ENCODE data around the gene CDON.
A peak's percentile ranks its signal among the peaks of the same experiment; 100 is the strongest.

Gene CDON

DNA sequence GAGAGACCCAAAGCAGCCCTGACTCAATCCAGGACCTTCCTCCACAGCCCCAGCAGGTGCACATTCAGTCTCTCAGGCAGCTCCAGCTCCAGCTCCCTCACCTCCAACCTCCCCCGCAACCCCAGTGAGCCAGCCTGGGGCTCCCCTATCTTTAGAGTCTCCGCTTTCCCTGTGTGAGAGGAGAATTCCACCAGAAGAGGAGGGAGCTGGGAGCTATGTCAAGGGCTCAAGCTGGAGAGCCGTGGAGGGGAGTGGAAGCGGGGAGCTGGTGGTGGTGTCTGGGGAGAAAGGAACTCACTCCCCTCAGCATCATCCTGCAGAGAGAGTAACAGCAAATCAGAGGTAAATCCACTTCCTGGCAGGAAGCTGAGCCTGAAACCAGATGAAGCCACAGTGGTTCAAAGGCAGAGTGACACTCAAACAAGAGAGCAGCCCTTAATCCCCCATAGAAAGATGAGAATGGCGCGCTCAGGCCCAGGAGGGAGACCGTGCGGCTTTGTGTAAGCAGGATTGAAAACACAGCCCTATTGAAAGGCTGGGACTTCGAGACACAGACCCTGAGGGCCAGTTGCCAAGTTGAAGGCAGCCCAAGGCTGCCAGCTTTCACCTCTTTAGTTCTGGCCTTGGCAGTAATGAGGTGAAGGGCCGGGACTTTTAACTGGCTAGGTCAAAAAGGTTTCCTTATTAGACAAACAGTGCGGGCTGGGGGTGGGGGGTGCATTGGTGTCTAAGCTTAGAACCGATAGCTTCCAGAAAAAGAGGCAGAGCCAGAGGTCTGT is 21.4 kb upstream of the CDON start:
- DNase-seq: peak; percentile 93

DNA sequence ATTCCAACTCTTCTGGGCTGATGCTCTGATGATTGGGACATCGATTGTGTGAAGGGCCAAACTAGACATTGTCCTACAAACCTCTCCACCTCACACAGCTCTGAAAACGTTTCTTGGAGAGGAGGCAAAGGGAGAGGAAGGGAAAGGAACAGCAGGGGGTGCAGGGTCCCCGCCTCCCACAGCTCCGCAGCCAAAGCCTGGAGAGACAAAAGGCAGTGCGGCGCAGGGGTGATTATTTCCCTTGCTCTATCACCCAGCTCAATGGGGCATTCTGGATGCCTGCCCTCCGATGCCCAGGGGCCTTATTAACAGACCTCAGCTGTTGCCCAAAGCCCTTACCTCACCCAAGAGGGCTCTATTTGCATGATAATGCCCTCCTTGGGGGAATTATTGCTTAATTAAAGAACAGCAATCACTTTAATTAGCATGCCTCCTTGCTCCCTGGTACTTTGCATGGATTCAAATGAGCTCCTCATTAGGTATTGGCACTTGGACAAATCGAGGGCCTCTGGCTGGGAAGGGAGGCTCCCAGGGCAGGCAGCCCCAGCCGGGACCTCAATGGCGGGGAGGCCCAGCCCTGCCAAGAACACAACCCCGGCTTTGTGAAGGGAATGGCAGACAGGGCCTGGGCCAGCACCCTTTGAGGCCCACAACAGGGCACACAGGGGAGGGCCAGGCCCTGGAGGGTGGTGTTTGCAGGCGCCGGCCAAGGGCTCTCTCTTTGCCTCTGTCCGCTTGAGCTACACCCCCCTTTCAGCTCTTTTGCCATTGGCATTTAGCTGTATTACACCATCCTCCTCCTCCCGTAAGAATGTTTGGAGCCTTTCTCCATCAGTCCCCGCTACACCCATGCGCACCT is 19.8 kb upstream of the CDON start:
- DNase-seq: peak; percentile 97

DNA sequence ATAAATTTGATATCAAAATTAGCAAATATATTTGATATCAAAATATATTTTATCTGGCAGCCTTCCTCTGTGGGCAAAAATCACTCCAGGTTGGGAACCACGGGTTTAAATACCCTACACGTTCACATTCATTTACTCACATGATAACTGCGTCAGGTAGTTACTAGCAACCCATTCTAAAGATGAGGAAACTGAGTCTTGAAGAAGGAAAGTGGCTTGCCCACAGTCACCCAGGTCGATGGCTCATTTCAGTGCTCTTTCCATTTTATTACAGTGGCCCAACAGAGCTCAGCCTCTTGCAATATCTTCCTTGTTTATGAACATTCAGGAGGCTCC is 19.2 kb upstream of the CDON start:
- no peak for DNase-seq

DNA sequence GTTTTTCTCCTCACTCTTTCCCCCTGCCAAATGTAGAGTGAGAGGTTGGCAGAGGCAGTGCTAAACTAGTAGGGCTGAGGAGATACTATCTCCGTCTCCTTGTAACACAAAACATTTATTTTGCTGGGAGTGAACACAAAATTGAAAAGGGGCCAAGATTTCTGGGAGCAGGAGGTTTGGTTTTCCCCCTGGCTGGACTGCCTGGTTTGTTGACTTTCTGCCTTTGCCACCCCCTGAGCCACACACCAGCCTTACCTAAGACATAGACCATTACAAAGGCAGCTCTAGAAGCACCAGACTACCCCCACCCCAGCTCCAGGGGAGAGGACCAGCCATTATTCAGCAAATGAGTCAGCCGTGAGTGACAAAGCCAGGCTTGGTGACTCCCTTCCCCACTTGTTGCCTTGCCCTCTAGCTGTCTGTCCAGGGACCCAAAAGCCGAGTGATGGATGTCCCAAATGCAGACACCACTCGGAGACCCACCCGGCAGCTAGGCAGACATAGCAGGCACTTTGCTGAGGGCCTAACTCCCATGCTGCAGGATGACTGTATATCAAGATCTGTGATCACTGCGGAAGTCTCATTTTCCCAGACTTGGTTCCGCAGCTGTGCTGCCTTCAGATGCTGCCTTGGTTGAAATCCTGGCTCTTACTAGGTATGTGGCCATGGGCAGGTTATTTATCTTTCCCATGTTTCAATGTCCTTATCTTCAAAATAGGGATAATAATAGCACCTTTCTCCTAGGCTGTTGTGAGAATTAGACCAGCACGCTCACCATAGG is 17.7 kb upstream of the CDON start:
- DNase-seq: peak; percentile 93

DNA sequence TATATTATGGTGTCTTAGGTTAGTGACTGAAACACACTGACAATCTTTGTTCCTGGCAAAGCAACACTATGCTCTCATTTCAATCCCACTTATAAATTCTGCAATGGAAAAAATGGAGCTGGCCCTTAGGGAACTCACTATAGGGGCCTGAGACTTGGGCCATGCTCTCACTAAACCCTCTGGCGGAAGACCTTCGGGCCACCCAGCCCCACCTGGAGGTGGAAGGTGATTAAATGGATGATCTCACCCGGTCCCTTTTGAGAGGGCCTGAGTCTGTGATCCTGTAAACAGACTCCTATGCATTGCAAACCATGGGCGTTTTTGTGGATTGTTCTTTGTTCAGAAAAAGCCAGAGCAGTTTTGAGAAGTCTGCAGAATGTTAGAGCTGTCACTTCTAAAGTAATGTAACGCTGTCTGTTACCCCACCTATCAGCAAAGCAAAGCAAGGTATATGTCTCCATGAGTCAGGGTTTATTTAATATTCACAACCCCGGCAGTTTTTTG is 17.0 kb upstream of the CDON start:
- DNase-seq: peak; percentile 79

DNA sequence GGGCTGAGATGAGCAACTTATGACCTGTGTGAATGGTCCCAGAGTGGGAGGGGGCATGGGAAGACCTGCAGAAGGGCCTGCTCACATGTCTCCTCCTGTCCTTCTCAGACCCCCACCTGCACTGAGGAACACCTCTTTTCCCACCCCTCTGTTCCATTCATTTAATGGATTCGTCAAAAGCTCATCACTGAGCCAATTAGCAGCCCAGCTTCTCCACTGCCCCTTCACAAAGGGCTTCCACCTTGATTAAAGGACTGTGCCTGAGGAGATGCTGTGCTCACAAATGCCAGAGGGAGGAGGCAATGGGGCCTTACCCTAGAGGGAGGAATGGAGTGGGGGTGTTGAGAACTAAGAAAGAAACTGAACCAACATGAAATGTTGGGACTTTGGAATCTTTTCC is 14.0 kb upstream of the CDON start:
- no peak for DNase-seq

DNA sequence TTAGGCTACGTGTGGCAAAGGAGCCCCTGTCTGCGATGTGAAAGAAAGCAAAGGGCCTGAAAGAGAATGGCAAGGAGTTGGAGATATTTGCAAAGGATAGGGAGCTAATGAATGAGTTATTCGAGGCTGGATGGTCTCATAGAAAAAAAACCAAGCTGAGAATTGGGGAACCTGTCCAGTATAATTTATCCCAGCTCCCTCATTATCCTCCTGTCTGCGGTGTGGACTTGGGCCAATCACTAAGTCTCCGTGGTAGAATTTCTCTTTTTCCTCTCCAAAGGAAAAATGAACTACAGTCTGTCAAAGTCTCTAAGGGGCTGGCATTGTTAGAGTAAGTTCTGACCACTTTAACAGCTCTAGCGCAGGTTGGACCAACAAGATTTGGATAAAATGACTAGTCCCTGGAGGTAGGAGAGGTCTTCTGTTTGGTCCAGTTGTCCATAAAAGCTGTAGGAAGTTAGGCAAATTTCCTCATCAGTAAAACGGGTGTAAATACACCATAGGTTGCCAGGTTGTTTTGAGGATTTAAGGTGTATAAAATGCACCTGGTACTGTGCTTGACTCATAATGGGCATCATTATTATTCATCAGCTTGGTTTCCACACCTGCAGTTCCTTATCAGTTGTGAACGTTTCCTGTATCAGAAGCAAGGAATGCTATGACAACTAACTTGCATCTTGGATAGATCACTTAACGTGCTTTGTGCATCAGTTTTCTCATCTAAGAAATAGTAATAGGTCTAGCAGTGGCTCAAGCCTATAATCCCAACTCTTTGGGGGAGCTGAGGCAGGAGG is 10.3 kb upstream of the CDON start:
- no peak for DNase-seq

DNA sequence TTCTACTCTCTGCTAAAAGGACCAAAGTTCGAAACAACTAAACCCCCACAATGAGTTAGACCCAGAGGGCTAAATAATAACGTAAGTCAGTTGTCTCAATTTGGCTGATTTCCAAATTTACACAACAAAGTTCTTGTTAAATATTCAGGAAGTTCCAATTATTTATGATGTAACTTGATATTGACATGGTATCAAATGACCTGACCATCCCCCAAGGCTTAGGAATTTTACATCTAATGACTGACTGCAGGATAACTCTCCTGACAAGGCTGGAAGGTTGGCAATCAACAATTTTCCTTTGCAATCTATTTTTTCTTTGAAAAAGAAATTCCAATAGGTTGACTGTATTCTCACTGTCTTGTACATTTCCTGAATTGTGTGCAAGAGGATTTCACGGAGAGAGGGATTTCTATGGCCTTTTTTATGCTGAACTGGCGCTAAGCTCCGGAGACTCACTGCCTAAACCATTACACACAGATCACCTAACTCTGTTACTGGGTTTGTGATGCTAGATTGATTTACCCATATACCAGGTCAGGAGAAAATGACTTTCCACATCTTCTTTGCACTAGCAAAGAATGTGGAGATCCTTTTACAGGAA is 9.6 kb upstream of the CDON start:
- DNase-seq: no peak

DNA sequence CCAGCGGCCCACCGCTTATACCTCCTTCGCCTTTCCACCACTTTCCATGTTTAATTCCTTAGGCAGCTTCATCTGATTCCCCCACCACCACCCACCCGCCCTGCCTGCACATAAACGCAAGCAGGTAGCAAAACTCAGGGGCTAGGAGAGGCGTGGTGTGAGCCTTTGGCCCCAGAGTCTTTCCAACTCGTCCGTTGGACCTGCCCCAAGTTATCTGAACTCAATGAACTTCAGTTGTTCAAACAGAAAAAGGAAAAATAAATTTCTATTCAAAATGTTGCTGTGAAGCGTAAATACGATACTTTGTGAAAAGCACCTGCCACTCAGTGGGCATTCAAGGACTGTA is 814 bp upstream of the CDON start:
- no peak for DNase-seq

DNA sequence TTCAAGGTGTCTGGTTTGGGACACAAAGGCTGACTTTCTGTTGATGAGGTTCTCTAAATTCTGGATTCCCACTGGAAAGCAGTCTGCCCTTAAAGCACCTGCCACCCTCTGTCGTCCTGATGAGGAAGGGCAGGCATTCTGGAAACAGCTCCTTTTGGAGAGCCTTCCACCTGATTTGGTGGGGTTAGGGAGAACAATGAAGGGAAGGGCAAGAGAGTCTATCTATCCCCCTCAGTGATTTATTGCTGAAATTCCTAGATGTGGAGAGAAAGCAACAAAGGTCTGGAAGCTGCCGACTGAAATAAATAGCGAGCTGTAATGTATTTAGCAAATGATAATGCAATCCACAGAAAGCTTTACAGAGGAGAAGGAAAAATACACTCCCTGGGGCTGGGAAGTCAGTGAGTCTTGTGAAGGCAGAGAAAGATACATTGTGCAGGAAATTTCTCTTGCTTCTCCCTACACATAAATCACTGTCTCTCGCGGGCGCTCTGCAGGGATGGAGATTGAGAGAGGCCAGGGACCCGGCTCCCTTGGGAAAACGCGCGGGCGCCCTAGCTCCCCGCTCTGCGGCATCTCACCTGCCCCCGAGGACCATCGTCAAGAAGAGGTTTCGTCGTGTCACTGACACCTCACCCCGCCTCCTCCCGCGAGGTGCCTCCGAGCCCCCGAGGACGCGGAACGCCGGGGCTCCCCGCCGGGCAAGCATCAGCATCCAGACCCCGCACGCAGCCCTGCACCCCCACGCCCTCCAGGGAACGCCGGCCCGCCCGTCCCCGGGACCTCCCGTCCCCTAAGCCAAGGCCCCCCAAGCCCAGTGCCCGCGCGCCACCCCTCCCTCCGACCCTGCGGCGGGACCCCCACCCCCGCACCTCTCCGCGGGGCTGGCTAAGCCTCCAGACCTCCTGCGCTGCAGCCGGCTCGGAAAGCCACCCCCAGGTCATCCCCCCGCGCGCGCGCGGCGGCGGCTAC is 673 bp downstream of the CDON start:
- peak; percentile 82 for DNase-seq

DNA sequence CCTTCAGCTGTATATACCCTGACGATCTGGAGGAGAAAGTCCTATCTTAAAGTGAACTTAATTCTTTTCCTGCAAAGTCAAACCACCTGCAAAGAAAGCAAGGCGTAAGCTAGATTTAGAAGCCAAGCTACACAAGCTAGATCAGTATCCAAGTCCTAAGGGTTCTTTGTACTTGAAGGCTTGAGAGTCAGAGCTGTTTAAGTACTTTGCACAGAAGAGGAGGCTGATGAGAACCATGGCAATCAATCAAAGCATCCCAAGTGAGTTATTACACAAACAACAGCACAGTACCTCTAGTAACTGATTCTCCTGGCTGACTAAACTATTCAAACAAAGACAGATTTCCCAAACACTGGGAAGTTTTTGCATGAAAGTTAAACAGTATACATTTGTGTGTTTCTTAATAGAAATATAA is 1.9 kb downstream of the CDON start:
- no peak for DNase-seq

DNA sequence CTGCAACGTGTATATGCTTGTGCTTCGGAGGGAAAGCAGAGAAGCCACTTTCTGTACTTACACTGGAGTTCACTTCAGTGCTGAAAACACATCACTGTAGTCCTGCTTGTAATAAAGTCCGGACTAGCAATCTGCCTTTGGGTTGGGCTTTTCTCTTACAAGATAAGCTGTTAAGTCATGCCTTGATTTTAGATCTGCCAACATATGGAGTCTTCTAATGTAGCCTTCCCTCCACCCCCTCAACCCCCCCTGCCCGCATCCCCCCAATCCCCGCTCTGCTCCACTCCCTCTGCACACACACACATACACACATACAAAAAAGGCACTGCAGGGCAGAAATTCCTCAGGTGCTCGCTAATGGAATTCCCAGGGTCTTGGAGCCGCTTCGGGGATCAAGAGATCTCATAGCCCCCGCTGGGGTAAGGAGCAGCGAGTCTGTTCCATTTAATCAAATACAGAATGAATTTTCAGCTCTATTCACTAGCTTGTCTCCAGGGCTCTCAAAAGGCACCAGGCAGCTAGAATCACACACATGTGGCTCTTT is 3.4 kb downstream of the CDON start:
- no peak for DNase-seq

DNA sequence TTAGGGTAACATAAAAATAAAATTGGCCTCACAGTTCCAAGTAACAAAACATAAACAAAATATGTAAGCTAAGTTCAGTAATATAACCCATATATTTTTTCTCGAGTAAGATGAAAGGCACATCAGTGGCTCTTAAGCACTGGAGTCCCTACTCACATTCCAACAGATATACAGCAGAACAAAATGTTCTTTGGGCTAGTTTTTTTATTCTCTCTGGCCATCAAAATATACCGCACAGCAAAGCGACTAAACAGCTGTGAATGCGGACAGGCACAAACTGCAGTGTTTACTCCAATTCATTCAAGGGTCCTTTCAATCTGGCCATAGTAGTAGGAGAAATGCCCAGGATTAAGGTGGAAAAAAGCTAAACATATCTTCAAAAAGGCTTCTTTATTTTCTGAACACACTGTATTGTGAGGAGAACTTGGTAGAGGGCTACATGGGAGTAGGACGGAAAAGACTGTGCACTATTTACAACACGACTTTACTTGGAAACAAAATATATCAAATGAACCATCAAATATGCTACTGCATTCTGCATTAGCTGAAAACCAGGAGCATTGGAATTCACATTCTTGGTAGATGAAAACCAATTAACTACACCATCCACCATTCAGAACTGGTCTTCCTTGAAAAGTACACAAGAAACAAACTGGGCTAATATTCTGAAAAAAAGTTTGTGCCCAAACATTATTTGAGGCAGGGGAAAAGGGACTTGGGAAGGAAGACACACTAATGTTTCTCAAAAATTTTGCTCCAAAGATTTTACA is 4.4 kb downstream of the CDON start:
- no peak for DNase-seq

DNA sequence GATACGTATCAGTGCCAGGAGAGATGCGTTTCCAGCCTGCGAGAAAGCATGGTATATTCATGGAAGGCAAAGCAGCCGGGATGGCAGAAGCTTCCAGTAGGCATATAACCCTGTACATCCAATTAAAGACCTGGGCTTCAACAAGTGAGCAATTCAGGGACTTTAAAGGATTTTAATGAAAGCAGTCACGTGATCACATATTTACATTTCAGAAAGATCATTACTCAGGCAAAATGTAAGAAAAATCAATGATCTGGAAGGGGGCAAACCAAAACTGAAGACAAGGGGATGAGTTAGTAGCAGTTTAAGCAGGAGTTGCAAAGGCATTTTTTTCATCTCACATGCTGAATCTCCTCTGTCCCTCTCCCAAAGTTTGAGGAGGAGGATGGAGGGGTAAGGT is 7.8 kb downstream of the CDON start:
- DNase-seq: no peak

DNA sequence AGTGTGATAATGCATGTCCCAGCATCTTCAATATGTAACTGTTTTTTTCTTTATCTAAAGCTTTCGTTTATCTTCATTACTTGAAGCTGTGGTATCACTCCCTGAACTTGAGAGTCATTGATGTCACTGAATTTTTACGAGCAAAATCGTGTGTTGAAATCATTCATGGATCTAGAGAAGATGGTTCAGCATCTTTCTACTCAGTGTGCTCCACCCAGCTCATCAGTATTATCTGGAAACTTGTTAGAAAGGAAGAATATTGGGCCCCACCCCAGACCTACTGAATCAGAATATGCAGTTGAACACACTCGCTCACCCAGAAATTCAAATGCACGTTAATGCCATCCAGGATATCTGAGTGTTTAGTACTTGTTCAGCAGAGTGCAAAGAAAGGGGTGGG is 8.3 kb downstream of the CDON start:
- no peak for DNase-seq

DNA sequence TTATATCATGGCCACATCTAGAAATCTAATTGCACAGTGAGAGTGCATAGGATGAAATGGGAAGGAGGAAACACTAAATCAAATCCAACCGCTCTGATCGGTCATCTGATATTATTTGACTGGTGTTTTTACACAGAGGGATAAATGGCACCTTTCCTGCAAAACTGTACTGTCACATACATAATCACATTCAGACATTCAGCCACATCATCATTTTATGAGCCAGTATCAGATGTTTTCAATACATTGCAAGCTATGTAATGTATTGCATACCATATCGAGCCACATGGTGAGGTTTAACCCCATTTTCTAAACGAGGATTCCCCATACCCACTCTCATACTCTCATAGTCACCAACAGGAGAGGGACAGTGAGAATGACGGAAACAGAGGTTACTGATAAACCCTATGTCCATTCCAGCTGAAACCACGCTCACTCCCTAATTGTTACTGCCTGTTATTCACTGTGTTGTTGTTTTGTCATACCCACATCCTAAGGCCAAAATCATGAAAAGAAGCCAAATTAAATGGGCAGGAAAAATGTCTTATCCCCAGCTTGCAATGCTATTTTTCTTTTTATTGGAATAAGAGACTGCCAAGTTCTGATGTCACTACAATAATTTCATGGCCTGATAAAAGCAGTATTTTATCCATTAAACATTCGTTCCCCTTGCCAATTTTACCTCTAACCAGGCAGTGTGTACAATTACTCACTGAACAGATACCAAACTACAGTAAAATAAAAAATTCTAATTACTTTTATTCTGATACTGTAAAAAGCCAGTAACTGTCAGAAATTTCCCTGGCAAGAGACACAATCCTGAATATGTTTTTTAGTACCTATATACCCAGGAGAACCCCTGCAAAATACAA is 9.0 kb downstream of the CDON start:
- no peak for DNase-seq

DNA sequence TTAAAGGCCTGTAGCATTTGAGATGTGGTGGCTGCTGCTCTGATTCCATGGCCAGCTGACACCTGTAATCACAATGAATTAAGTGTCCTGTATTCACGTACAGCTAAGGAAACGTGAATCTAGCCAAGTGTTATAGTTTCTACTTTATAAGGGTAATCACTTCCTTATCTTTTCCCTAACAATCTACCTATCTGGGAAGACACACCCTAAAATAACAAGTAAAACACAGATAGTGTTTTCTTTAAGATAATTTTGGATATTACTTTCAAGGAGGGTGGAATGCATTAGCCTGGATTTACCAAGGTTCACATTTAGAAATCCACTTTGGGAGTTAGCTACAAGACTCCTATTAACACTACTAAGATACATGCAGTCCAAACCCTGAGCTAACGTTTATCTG is 11.5 kb downstream of the CDON start:
- no peak for DNase-seq

DNA sequence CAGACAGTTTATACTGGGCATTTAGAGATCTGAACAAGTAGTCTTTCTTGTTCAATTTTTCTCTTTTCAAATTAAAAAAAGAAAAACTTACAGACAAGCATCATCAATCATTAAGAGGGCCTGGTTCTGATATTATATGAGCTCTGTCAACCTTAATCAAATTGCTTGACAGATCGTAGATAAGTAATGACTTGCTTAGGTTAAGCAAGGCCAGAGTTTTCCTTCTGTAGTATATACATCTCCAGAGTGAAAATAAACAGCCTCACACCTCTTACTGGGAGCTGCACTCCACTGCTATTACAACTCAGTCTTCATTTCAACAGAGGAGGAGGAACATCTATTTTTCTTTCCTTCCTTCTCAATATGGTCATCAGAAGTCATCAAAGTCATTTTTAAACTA is 13.5 kb downstream of the CDON start:
- DNase-seq: no peak

DNA sequence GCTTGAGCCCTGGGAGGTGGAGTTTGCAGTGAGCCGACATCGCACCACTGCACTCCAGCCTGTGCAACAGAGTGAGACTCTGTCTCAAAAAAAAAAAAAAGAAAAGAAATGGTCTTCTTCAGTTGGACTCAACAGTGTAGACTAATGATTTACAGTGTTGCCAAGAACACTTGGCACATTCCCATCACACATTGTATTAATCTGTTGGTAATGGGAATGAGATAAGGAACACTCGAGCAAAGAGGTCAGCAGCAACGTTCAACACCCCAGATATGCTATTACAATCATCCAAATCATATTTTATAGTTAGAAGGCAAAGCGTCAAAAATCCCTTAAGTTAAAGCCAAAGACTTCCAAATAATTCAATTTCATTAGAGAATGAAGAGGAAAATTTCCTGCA is 14.5 kb downstream of the CDON start:
- no peak for DNase-seq

Data from NCI-H1092 treated with DMSO at 0.1 percent for 48 hours (cell line).